Measurements from ENCODE around the gene CWF19L2. TPM values are rescaled to one million over a fixed set of nuclear protein-coding genes. Genes with fewer than 3 reads are reported as not detected.

The CWF19L2 gene
- total and polyA plus RNA-seq, 2 of the 8 experiments (the other 6 are each of a cell fraction or from before 2014, with no cell fraction given): 2.2 to 16.6 TPM

GRCh38 chr11:107453594-107454286 lies 3.9 kb downstream of the CWF19L2 start:
- Histone ChIP-seq H2BK120ac (replicated peaks; ENCODE audit: low read depth, low read length) (no peak overlapping the region), H3K56ac (replicated peaks; ENCODE audit: insufficient read length, low read depth, low read length) (no peak overlapping the region), H4K5ac (ENCODE audit: insufficient read length, low read depth, low read length) (no peak overlapping the region), H4K8ac (ENCODE audit: extremely low read depth, insufficient read depth, low read length) (no peak overlapping the region), H3K79me1 (ENCODE audit: low read depth, low read length) (no peaks in the 10 kb centered on the region), H2BK20ac (ENCODE audit: low read length) (no peak overlapping the region), H4K20me1 (replicated peaks in 1 of 2; ENCODE audit: control insufficient read depth in 1 of 2, insufficient read depth in 2 of 2, low read length in 2 of 2) (no peaks in the 10 kb centered on the region), H3K4me1 (replicated peaks in 1 of 4; ENCODE audit: control insufficient read depth in 3 of 4, insufficient read depth in 4 of 4, low read length in 3 of 4) (0 out of 7 replicates have a peak, but pooled peaks cover 0 to 2% (median 0%) of the 10 kb centered on the region in 4 experiments), H3K23me2 (ENCODE audit: low read depth, low read length) (peaks cover 3% of the 10 kb centered on the region; the same call in 1 of the 2 replicates), H3K4ac (replicated peaks; ENCODE audit: insufficient read length, low read depth, low read length) (no peak overlapping the region), H3K79me2 (ENCODE audit: control insufficient read depth in 1 of 2, insufficient read depth in 2 of 2, low read length in 2 of 2) (peaks cover 0 to 41% of the 10 kb centered on the region in 2 experiments; a peak in 2 of 4 replicates), H3K9ac (replicated peaks in 1 of 4; ENCODE audit: extremely low read depth in 1 of 4, low read depth in 3 of 4, low read length in 3 of 4) (no peak overlapping the region), H2BK12ac (ENCODE audit: low read depth, low read length) (no peak overlapping the region), H2BK15ac (ENCODE audit: low read length) (no peak overlapping the region), H3K27me3 (replicated peaks in 1 of 4; ENCODE audit: control insufficient read depth in 3 of 4, extremely low read depth in 1 of 4, insufficient read depth in 3 of 4, low read length in 3 of 4) (no peaks in the 10 kb centered on the region), H2BK5ac (ENCODE audit: low read depth, low read length) (no peak overlapping the region), H3K27ac (ENCODE audit: low read depth, low read length) (no peak overlapping the region), H3K18ac (ENCODE audit: extremely low read depth, low read length) (no peak overlapping the region), H2AK5ac (ENCODE audit: low read depth, low read length) (no peak overlapping the region), H3K36me3 (ENCODE audit: control insufficient read depth in 2 of 4, insufficient read depth in 4 of 4, low read length in 3 of 4) (peaks cover 8 to 20% (median 13%) of the 10 kb centered on the region in 4 experiments; a peak in 6 of 8 replicates), H3K14ac (ENCODE audit: insufficient read length) (no peak overlapping the region), H2AFZ (ENCODE audit: low read length) (no peak overlapping the region), H4K91ac (replicated peaks; ENCODE audit: insufficient read length, low read length) (no peak overlapping the region), H3K4me3 (ENCODE audit: extremely low read depth in 1 of 4, insufficient read depth in 2 of 4, low read depth in 3 of 4, low read length in 4 of 4) (no peak overlapping the region), H3K9me3 (ENCODE audit: insufficient read depth in 2 of 2, low read depth in 1 of 2, low read length in 1 of 2) (no peaks in the 10 kb centered on the region), H3K23ac (ENCODE audit: insufficient read length) (no peak overlapping the region), H3K4me2 (ENCODE audit: insufficient read depth in 1 of 2, low read depth in 2 of 2, low read length in 2 of 2) (no peak overlapping the region)
- ChIA-PET POLR2A (ENCODE audit: partially characterized antibody) (no interaction called here), CTCF (ENCODE audit: partially characterized antibody) (no interaction called here)
- DNase-seq (ENCODE audit: low read depth in 1 of 2, low spot score in 2 of 2) (no peak), FAIRE-seq (no peak)
- WGBS, 2 experiments (ENCODE audit: extremely low coverage in 1 of 2, insufficient coverage in 1 of 2, insufficient read length in 1 of 2, insufficient replicate concordance in 2 of 2, low coverage in 1 of 2, low lambda C conversion rate in 2 of 2, missing lambda C conversion rate in 1 of 2): 95% methylated on average over 5 of the region's 5 CpGs; no CpG with 5 or more reads in 1 of the 2 experiments
- TF ChIP-seq JUN (IDR thresholded peaks at IDR 0.05; ENCODE audit: low read depth, low read length) (no peak), CBX8 (IDR thresholded peaks at IDR 0.05; ENCODE audit: borderline replicate concordance, low read depth, low read length) (no peak), EGR1 (IDR thresholded peaks at IDR 0.05; ENCODE audit: borderline replicate concordance, low read depth, low read length) (no peak), MAFK (IDR thresholded peaks at IDR 0.05; ENCODE audit: low read depth, low read length) (no peak), NRF1 (IDR thresholded peaks at IDR 0.05; ENCODE audit: low read depth, low read length) (no peak), TEAD4 (IDR thresholded peaks at IDR 0.05; ENCODE audit: low read depth, low read length) (no peak), KDM4A (IDR thresholded peaks at IDR 0.05; ENCODE audit: low read depth, low read length, severe bottlenecking) (no peak), SAP30 (IDR thresholded peaks at IDR 0.05; ENCODE audit: insufficient read depth, insufficient replicate concordance, low read length) (no peak), KDM5A (IDR thresholded peaks at IDR 0.05; ENCODE audit: low read length) (no peak), ZNF274 (IDR thresholded peaks at IDR 0.05; ENCODE audit: borderline replicate concordance, extremely low read depth, low read length) (no peak), ATF3 (IDR thresholded peaks at IDR 0.05; ENCODE audit: insufficient read depth, low read depth, low read length) (no peak), SIRT6 (IDR thresholded peaks at IDR 0.05; ENCODE audit: low read length) (no peak), JUND (IDR thresholded peaks at IDR 0.05; ENCODE audit: low read length) (no peak)
